Neural cell (in vitro differentiated cells): ENCODE results near the gene MAJIN.

Experiments
- CTCF ChIP-seq: fragments of 450-650 bp; IDR thresholded peaks from 2 replicates; pipeline ENCODE4 v1.5.1; 2014; ENCODE audit warnings: antibody characterized with exemption, mild to moderate bottlenecking, moderate library complexity; ENCODE audit not compliant: poor library complexity, severe bottlenecking
- EP300 ChIP-seq: fragments of 450-650 bp; conservative IDR thresholded peaks from 2 replicates; pipeline ENCODE4 v1.6.1; 2014; ENCODE audit warnings: antibody characterized with exemption, mild to moderate bottlenecking, moderate library complexity; ENCODE audit not compliant: poor library complexity, severe bottlenecking
- POLR2AphosphoS5 ChIP-seq: IDR thresholded peaks from 2 replicates; pipeline ENCODE4 v1.6.1; 2012
- TAF1 ChIP-seq: IDR thresholded peaks from 2 replicates; pipeline ENCODE4 v1.6.1; 2012; ENCODE audit warnings: low read depth

DNA sequence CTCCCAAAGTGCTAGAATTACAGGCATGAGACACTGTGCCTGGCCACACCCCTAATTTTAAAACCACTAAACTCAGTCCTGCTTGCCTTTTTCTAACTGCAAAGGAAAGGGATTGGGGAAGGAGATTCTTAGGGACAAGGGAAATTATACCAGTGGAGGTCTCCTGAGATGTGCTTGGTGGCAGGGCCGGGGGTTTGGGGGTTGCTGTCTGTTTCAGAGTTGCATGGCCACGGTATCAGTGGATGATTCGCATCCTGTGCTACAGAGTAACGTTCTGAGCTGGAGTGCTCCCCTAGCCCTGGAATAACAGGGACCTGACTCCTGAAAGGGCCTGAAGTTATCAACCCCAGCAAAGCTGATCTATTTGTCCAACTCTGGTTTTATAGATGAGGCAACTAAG lies 35.4 kb downstream of the MAJIN start:
- no peak for TF ChIP-seq CTCF
- no peak for TF ChIP-seq EP300
- no peak for TF ChIP-seq POLR2AphosphoS5
- TF ChIP-seq TAF1: no peak
